ENCODE measurements around the gene POLD1.

DNA sequence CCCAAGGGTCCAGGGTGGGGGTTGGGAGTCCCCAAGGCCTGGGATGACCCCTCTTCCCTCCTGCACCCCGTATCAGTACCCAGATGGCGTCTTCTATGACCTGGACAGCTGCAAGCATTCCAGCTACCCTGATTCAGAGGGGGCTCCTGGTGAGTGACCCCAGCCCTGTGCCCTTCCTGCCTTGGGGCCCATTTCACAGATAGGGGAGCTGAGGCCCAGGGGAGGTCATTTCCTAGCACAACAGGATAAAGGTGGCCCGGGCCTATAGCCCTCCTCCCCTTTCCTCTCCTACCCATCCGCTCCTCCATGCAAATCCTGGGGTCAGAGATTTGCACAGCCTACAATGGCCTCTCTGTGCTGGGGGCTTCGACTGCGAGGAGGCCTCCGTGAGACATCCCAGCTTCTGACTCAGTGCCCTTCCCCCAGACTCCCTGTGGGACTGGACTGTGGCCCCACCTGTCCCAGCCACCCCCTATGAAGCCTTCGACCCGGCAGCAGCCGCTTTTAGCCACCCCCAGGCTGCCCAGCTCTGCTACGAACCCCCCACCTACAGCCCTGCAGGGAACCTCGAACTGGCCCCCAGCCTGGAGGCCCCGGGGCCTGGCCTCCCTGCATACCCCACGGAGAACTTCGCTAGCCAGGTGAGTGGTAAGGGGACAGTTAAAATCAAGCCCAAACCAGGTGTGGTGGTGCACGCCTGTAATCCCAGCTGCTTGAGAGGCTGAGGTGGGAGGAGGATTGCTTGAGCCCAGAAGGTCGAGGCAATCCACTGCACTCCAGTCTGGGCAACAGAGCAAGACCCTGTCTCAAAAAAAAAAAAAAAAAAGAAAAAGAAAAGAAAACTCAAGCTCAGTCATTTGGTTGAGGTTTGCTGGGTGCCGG is 38.5 kb downstream of the POLD1 start:
- no peak for TF ChIP-seq EZH2 (IDR thresholded peaks at IDR 0.05; ENCODE audit: borderline replicate concordance, low read length)
- TF ChIP-seq, protein P1, sequence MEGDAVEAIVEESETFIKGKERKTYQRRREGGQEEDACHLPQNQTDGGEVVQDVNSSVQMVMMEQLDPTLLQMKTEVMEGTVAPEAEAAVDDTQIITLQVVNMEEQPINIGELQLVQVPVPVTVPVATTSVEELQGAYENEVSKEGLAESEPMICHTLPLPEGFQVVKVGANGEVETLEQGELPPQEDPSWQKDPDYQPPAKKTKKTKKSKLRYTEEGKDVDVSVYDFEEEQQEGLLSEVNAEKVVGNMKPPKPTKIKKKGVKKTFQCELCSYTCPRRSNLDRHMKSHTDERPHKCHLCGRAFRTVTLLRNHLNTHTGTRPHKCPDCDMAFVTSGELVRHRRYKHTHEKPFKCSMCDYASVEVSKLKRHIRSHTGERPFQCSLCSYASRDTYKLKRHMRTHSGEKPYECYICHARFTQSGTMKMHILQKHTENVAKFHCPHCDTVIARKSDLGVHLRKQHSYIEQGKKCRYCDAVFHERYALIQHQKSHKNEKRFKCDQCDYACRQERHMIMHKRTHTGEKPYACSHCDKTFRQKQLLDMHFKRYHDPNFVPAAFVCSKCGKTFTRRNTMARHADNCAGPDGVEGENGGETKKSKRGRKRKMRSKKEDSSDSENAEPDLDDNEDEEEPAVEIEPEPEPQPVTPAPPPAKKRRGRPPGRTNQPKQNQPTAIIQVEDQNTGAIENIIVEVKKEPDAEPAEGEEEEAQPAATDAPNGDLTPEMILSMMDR (IDR thresholded peaks at IDR 0.05; ENCODE audit: low read length): no peak
